GM23338 (cell line): Measurements from ENCODE around the gene PAX4. TPM values are rescaled to one million over a fixed set of nuclear protein-coding genes. Genes with fewer than 3 reads are reported as not detected.

Experiments
- ATAC-seq: fragments of 200-7000 bp; cut with Tn5 transposase; 3 replicates; pipeline ENCODE4 v1.9.1; 2020
- DNase-seq: peaks from one replicate; pipeline ENCODE4 v3.0.0-alpha.2; 2015; ENCODE audit warnings: low spot score
- H2AFZ ChIP-seq: fragments of 200-600 bp; sonication (generic); 2 replicates; pipeline ENCODE4 v1.8.0; 2016; ENCODE audit warnings: antibody characterized with exemption, mild to moderate bottlenecking, moderate library complexity
- H3F3A ChIP-seq: fragments of 200-600 bp; sonication (generic); replicated peaks from 2 replicates; pipeline ENCODE4 v1.8.0; 2017; ENCODE audit warnings: antibody characterized with exemption, mixed run types, low read depth
- H3K27ac ChIP-seq: fragments of 200-600 bp; sonication (generic); 2 replicates; pipeline ENCODE4 v1.6.1; 2016; ENCODE audit warnings: low read depth
- H3K27me3 ChIP-seq: fragments of 200-600 bp; sonication (generic); 2 replicates; pipeline ENCODE4 v1.8.0; 2016; ENCODE audit warnings: mild to moderate bottlenecking, mixed run types, moderate library complexity; ENCODE audit not compliant: insufficient read depth
- H3K36me3 ChIP-seq: fragments of 200-600 bp; sonication (generic); 2 replicates; pipeline ENCODE4 v1.8.0; 2016; ENCODE audit warnings: mild to moderate bottlenecking; ENCODE audit not compliant: insufficient read depth
- H3K4me1 ChIP-seq: fragments of 200-600 bp; sonication (generic); 2 replicates; pipeline ENCODE4 v1.8.0; 2016; ENCODE audit warnings: mild to moderate bottlenecking, moderate library complexity; ENCODE audit not compliant: insufficient read depth
- H3K4me2 ChIP-seq: fragments of 200-600 bp; sonication (generic); 2 replicates; pipeline ENCODE4 v1.7.1; 2017; ENCODE audit warnings: mixed run types
- H3K4me3 ChIP-seq: fragments of 200-600 bp; sonication (generic); 2 replicates; pipeline ENCODE4 v1.6.1; 2016; ENCODE audit warnings: mixed run types
- H3K79me2 ChIP-seq: fragments of 200-600 bp; sonication (generic); replicated peaks from 2 replicates; pipeline ENCODE4 v1.8.0; 2017; ENCODE audit warnings: mild to moderate bottlenecking; ENCODE audit not compliant: insufficient read depth
- H3K9me2 ChIP-seq: fragments of 200-600 bp; sonication (generic); 2 replicates; pipeline ENCODE4 v1.8.0; 2017; ENCODE audit not compliant: insufficient read depth
- H4K20me1 ChIP-seq: fragments of 200-600 bp; sonication (generic); replicated peaks from 2 replicates; pipeline ENCODE4 v1.8.0; 2017; ENCODE audit warnings: mild to moderate bottlenecking; ENCODE audit not compliant: insufficient read depth
- H3K27ac Mint-ChIP-seq: 2 replicates; pipeline ENCODE4 v1.8.0; 2020; ENCODE audit warnings: inconsistent platforms, mild to moderate bottlenecking, moderate library complexity, mixed read lengths
- H3K27me3 Mint-ChIP-seq: 3 replicates; pipeline ENCODE4 v1.8.0; 2022; ENCODE audit warnings: low read depth, mild to moderate bottlenecking, moderate library complexity, mixed read lengths, inconsistent platforms; ENCODE audit not compliant: insufficient read depth, poor library complexity
- H3K36me3 Mint-ChIP-seq: 3 replicates; pipeline ENCODE4 v1.8.0; 2021; ENCODE audit warnings: low read depth, mild to moderate bottlenecking, inconsistent platforms, moderate library complexity, mixed read lengths
- H3K4me1 Mint-ChIP-seq: 3 replicates; pipeline ENCODE4 v1.8.0; 2020; ENCODE audit warnings: mild to moderate bottlenecking, inconsistent platforms, mixed read lengths
- H3K4me3 Mint-ChIP-seq: 3 replicates; pipeline ENCODE4 v1.8.0; 2021; ENCODE audit warnings: moderate library complexity, mild to moderate bottlenecking, inconsistent platforms, mixed read lengths
- H3K9me3 Mint-ChIP-seq: 3 replicates; pipeline ENCODE4 v1.8.0; 2020; ENCODE audit warnings: moderate library complexity, mild to moderate bottlenecking, inconsistent platforms, mixed read lengths
- CREB1 ChIP-seq: fragments of 250-450 bp; sonication (Bioruptor Pico); IDR thresholded peaks from 2 replicates; pipeline ENCODE4 v1.5.0; 2020; ENCODE audit warnings: low read depth, mild to moderate bottlenecking, moderate library complexity
- EZH2 ChIP-seq: fragments of 200-600 bp; sonication (generic); IDR thresholded peaks from one replicate; pipeline ENCODE4 v1.8.0; 2017; ENCODE audit warnings: antibody characterized with exemption, mild to moderate bottlenecking, low read depth; ENCODE audit not compliant: unreplicated experiment
- EZH2phosphoT487 ChIP-seq: fragments of 200-600 bp; sonication (generic); IDR thresholded peaks from one replicate; pipeline ENCODE4 v1.8.1; 2018; ENCODE audit warnings: antibody characterized with exemption; ENCODE audit not compliant: unreplicated experiment
- JUNB ChIP-seq: IDR thresholded peaks from one replicate; pipeline ENCODE4 v1.6.1; 2016; ENCODE audit warnings: antibody characterized with exemption; ENCODE audit not compliant: unreplicated experiment
- NANOG ChIP-seq: IDR thresholded peaks from 2 replicates; pipeline ENCODE4 v1.6.1; 2016; ENCODE audit warnings: antibody characterized with exemption, borderline replicate concordance
- POLR2AphosphoS5 ChIP-seq: IDR thresholded peaks from 2 replicates; pipeline ENCODE4 v1.6.1; 2016; ENCODE audit warnings: antibody characterized with exemption, low read depth
- STAT1 ChIP-seq: IDR thresholded peaks from one replicate; pipeline ENCODE4 v1.6.1; 2016; ENCODE audit warnings: antibody characterized with exemption; ENCODE audit not compliant: unreplicated experiment
- ZNF114 ChIP-seq: fragments of 250-450 bp; sonication (Bioruptor Pico); IDR thresholded peaks from 2 replicates; pipeline ENCODE4 v1.5.0; 2020; ENCODE audit warnings: mild to moderate bottlenecking, moderate library complexity
- ZNF331 ChIP-seq: fragments of 250-450 bp; sonication (Bioruptor Pico); IDR thresholded peaks from 2 replicates; pipeline ENCODE4 v1.5.0; 2020; ENCODE audit warnings: low read depth, mild to moderate bottlenecking, moderate library complexity
- polyA plus RNA-seq: library from polyadenylated mRNA; unstranded; fragments of >200 nt; fragmentation: Nextera tagmentation; extraction: Ambion mirVana; gene quantifications from 2 replicates; pipeline ENCODE4 v1.2.1, GENCODE V29; 2016
- total RNA-seq: library from RNA; depleted of rRNA; stranded (reverse); fragments of >200 nt; shearing (Covaris generic); gene quantifications from 2 replicates; pipeline ENCODE4 v1.2.3, GENCODE V29; 2014
- TF ChIP-seq, protein P1 (sequence below): IDR thresholded peaks from one replicate; pipeline ENCODE4 v1.6.1; 2018; ENCODE audit warnings: antibody characterized with exemption; ENCODE audit not compliant: unreplicated experiment
- TF ChIP-seq, protein P2 (sequence below): IDR thresholded peaks from 2 replicates; pipeline ENCODE4 v1.6.1; 2016; ENCODE audit warnings: antibody characterized with exemption
- TF ChIP-seq, protein P3 (sequence below): fragments of 250-450 bp; sonication (Bioruptor Pico); IDR thresholded peaks from 2 replicates; pipeline ENCODE4 v1.5.0; 2020; ENCODE audit warnings: mild to moderate bottlenecking, moderate library complexity
- TF ChIP-seq, protein P4 (sequence below), 2 experiments: fragments of 200-600 bp in 1 of 2; sonication (generic) in 1 of 2; conservative IDR thresholded peaks; 2 replicates each; pipeline versions ENCODE4 v1.5.1 to v1.6.1; 2016 to 2017; ENCODE audit warnings: antibody characterized with exemption in 2 of 2, low read depth in 2 of 2, mild to moderate bottlenecking in 2 of 2, moderate library complexity in 1 of 2

Gene PAX4
- total and polyA plus RNA-seq, 2 experiments from 2014 or later = not detected

DNA sequence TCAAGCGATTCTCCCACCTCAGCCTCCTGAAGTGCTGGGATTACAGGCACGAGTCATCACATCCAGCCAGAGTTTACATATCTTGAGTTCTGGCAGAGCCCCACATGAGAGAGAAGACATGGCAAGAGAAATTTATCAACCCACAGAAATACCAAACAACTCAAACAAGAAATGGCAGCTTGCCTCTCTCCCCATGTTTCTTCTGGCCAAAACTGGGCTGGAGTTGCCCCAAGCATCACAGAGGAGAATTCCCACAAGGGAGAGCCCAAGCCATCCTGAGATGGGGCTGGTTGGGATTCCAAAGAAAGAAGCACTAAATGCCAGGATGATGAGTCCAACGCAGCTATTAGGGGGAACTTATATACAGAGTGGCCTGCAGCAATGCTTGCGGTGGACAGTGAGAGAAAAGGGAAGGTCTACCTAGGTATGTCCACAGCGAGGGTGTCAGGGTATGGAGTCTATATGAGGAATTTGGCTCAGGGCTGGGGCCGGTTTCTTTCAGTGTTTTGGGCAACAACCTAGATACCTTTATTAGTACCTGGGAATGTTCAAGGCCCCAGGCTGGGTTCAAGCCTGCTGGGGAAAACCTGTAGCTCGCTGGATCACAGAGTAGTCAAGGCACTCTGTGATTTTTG is 14.5 kb upstream of the PAX4 start:
- ATAC-seq (no peak), DNase-seq (no peak)

More for the DNA sequence above, 14.5 kb upstream of the PAX4 start:
- Mint-ChIP-seq H3K4me1 (peaks cover 11% of the 10 kb centered on the region), H3K36me3 (no peaks in the 10 kb centered on the region), H3K4me3 (no peak overlapping the region), H3K9me3 (no peaks in the 10 kb centered on the region), H3K27me3 (peaks cover 3% of the 10 kb centered on the region), H3K27ac (no peak overlapping the region)
- H3K4me1 ChIP-seq = peaks cover 7% of the 10 kb centered on the region; the same call in 1 of the 2 replicates
- TF ChIP-seq EZH2phosphoT487 (no peak), EZH2 (no peak), JUNB (no peak), CREB1 (CRISPR knock-in tag) (no peak), ZNF331 (CRISPR knock-in tag) (no peak), STAT1 (no peak), ZNF114 (CRISPR knock-in tag) (no peak), NANOG (no peak), POLR2AphosphoS5 (no peak)
- TF ChIP-seq, protein P1, sequence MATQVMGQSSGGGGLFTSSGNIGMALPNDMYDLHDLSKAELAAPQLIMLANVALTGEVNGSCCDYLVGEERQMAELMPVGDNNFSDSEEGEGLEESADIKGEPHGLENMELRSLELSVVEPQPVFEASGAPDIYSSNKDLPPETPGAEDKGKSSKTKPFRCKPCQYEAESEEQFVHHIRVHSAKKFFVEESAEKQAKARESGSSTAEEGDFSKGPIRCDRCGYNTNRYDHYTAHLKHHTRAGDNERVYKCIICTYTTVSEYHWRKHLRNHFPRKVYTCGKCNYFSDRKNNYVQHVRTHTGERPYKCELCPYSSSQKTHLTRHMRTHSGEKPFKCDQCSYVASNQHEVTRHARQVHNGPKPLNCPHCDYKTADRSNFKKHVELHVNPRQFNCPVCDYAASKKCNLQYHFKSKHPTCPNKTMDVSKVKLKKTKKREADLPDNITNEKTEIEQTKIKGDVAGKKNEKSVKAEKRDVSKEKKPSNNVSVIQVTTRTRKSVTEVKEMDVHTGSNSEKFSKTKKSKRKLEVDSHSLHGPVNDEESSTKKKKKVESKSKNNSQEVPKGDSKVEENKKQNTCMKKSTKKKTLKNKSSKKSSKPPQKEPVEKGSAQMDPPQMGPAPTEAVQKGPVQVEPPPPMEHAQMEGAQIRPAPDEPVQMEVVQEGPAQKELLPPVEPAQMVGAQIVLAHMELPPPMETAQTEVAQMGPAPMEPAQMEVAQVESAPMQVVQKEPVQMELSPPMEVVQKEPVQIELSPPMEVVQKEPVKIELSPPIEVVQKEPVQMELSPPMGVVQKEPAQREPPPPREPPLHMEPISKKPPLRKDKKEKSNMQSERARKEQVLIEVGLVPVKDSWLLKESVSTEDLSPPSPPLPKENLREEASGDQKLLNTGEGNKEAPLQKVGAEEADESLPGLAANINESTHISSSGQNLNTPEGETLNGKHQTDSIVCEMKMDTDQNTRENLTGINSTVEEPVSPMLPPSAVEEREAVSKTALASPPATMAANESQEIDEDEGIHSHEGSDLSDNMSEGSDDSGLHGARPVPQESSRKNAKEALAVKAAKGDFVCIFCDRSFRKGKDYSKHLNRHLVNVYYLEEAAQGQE = no peak
- TF ChIP-seq, protein P2, sequence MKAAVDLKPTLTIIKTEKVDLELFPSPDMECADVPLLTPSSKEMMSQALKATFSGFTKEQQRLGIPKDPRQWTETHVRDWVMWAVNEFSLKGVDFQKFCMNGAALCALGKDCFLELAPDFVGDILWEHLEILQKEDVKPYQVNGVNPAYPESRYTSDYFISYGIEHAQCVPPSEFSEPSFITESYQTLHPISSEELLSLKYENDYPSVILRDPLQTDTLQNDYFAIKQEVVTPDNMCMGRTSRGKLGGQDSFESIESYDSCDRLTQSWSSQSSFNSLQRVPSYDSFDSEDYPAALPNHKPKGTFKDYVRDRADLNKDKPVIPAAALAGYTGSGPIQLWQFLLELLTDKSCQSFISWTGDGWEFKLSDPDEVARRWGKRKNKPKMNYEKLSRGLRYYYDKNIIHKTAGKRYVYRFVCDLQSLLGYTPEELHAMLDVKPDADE = no peak
- TF ChIP-seq, protein P3, sequence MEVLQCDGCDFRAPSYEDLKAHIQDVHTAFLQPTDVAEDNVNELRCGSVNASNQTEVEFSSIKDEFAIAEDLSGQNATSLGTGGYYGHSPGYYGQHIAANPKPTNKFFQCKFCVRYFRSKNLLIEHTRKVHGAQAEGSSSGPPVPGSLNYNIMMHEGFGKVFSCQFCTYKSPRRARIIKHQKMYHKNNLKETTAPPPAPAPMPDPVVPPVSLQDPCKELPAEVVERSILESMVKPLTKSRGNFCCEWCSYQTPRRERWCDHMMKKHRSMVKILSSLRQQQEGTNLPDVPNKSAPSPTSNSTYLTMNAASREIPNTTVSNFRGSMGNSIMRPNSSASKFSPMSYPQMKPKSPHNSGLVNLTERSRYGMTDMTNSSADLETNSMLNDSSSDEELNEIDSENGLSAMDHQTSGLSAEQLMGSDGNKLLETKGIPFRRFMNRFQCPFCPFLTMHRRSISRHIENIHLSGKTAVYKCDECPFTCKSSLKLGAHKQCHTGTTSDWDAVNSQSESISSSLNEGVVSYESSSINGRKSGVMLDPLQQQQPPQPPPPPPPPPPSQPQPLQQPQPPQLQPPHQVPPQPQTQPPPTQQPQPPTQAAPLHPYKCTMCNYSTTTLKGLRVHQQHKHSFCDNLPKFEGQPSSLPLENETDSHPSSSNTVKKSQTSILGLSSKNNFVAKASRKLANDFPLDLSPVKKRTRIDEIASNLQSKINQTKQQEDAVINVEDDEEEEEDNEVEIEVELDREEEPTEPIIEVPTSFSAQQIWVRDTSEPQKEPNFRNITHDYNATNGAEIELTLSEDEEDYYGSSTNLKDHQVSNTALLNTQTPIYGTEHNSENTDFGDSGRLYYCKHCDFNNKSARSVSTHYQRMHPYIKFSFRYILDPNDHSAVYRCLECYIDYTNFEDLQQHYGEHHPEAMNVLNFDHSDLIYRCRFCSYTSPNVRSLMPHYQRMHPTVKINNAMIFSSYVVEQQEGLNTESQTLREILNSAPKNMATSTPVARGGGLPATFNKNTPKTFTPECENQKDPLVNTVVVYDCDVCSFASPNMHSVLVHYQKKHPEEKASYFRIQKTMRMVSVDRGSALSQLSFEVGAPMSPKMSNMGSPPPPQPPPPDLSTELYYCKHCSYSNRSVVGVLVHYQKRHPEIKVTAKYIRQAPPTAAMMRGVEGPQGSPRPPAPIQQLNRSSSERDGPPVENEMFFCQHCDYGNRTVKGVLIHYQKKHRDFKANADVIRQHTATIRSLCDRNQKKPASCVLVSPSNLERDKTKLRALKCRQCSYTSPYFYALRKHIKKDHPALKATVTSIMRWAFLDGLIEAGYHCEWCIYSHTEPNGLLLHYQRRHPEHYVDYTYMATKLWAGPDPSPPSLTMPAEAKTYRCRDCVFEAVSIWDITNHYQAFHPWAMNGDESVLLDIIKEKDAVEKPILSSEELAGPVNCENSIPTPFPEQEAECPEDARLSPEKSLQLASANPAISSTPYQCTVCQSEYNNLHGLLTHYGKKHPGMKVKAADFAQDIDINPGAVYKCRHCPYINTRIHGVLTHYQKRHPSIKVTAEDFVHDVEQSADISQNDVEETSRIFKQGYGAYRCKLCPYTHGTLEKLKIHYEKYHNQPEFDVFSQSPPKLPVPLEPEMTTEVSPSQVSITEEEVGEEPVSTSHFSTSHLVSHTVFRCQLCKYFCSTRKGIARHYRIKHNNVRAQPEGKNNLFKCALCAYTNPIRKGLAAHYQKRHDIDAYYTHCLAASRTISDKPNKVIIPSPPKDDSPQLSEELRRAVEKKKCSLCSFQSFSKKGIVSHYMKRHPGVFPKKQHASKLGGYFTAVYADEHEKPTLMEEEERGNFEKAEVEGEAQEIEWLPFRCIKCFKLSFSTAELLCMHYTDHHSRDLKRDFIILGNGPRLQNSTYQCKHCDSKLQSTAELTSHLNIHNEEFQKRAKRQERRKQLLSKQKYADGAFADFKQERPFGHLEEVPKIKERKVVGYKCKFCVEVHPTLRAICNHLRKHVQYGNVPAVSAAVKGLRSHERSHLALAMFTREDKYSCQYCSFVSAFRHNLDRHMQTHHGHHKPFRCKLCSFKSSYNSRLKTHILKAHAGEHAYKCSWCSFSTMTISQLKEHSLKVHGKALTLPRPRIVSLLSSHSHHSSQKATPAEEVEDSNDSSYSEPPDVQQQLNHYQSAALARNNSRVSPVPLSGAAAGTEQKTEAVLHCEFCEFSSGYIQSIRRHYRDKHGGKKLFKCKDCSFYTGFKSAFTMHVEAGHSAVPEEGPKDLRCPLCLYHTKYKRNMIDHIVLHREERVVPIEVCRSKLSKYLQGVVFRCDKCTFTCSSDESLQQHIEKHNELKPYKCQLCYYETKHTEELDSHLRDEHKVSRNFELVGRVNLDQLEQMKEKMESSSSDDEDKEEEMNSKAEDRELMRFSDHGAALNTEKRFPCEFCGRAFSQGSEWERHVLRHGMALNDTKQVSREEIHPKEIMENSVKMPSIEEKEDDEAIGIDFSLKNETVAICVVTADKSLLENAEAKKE (CRISPR knock-in tag) = no peak
- TF ChIP-seq, protein P4, sequence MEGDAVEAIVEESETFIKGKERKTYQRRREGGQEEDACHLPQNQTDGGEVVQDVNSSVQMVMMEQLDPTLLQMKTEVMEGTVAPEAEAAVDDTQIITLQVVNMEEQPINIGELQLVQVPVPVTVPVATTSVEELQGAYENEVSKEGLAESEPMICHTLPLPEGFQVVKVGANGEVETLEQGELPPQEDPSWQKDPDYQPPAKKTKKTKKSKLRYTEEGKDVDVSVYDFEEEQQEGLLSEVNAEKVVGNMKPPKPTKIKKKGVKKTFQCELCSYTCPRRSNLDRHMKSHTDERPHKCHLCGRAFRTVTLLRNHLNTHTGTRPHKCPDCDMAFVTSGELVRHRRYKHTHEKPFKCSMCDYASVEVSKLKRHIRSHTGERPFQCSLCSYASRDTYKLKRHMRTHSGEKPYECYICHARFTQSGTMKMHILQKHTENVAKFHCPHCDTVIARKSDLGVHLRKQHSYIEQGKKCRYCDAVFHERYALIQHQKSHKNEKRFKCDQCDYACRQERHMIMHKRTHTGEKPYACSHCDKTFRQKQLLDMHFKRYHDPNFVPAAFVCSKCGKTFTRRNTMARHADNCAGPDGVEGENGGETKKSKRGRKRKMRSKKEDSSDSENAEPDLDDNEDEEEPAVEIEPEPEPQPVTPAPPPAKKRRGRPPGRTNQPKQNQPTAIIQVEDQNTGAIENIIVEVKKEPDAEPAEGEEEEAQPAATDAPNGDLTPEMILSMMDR (conservative IDR thresholded peaks at IDR 0.05; ENCODE audit: low read depth in 2 of 2) = no peak
- H3K4me3 ChIP-seq = no peak overlapping the region
- no peaks in the 10 kb centered on the region for H3K27me3 ChIP-seq
- H2AFZ ChIP-seq = 0 out of 2 replicates have a peak overlapping the region, but pooled peaks have one; percentile 63
- peaks cover 6% of the 10 kb centered on the region; the same call in 1 of the 2 replicates for H3K9me2 ChIP-seq
- no peak overlapping the region for H3K4me2 ChIP-seq
- H3F3A ChIP-seq = 0 out of 2 replicates have a peak, but pooled peaks cover 4% of the 10 kb centered on the region
- H3K27ac ChIP-seq = no peak overlapping the region
- H4K20me1 ChIP-seq = no peaks in the 10 kb centered on the region
- no peaks in the 10 kb centered on the region for H3K79me2 ChIP-seq
- H3K36me3 ChIP-seq = no peaks in the 10 kb centered on the region
